ENCODE data around the gene TAGLN3. TPM values are rescaled to one million over a fixed set of nuclear protein-coding genes. Genes with fewer than 3 reads are reported as not detected.

The TAGLN3 gene
- total and polyA plus RNA-seq, 9 donors = 0.19 TPM; not detected in 8

DNA sequence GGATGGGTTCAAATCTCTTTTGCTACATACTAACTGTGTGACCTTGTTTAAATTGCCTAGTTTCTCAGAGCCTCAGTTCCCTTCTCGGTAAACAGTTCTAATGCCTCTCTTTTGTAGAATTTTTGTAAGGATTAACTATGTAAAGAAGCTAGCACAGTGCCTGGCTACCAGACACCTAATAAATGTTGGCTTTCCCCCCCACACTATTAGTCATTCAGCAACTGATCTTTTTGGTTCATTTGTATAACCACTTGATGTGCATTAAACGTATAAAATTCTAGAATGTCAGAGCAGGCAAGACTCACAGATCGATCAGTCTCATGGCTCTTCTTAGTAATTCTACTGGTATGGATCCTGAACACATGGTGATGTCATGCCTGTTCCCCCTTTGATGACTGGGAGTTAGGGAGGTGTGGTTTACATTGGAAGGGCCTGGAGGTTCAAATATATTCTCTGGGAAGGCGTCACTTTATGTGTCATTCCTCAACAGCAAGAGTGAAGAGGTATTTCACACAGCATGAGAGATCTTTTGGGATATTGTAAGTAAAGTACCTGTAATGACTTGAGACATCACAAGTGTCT lies 6.5 kb downstream of the TAGLN3 start:
- Histone ChIP-seq H3K4me3 (no peak overlapping the region), H3K27me3 (no peaks in the 10 kb centered on the region), H3K4me1 (ENCODE audit: insufficient read depth) (peaks cover 2% of the 10 kb centered on the region), H3K36me3 (no peaks in the 10 kb centered on the region), H3K27ac (no peak overlapping the region), H3K9me3 (no peaks in the 10 kb centered on the region)
- no peak for TF ChIP-seq EP300 (IDR thresholded peaks at IDR 0.05)
- TF ChIP-seq, protein P1, sequence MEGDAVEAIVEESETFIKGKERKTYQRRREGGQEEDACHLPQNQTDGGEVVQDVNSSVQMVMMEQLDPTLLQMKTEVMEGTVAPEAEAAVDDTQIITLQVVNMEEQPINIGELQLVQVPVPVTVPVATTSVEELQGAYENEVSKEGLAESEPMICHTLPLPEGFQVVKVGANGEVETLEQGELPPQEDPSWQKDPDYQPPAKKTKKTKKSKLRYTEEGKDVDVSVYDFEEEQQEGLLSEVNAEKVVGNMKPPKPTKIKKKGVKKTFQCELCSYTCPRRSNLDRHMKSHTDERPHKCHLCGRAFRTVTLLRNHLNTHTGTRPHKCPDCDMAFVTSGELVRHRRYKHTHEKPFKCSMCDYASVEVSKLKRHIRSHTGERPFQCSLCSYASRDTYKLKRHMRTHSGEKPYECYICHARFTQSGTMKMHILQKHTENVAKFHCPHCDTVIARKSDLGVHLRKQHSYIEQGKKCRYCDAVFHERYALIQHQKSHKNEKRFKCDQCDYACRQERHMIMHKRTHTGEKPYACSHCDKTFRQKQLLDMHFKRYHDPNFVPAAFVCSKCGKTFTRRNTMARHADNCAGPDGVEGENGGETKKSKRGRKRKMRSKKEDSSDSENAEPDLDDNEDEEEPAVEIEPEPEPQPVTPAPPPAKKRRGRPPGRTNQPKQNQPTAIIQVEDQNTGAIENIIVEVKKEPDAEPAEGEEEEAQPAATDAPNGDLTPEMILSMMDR (IDR thresholded peaks at IDR 0.05) = no peak
- TF ChIP-seq POLR2A (IDR thresholded peaks at IDR 0.05) = no peak
- DNase-seq = no peak
- 73 to 98% (median 83%) methylated on average over 4 of the region's 4 CpGs for WGBS, 3 donors
- intact Hi-C loops (cut with DNase I) = no loop called here

- no peaks in the 10 kb centered on the region for H3K36me3 ChIP-seq
- H3K4me3 ChIP-seq = no peak overlapping the region
- no peaks in the 10 kb centered on the region for H3K27me3 ChIP-seq
- intact Hi-C loops (cut with DNase I) = no loop called here
- H3K9me3 ChIP-seq = no peaks in the 10 kb centered on the region
- 2 to 18% (median 7%) methylated on average over 1 of the region's 1 CpG for WGBS, 3 donors
- H3K27ac ChIP-seq = no peak overlapping the region
- DNase-seq = no peak
- TF ChIP-seq, protein P1 (IDR thresholded peaks at IDR 0.05) = no peak
- no peak for TF ChIP-seq EP300 (IDR thresholded peaks at IDR 0.05)
- TF ChIP-seq POLR2A (IDR thresholded peaks at IDR 0.05) = no peak
- H3K4me1 ChIP-seq (ENCODE audit: insufficient read depth) = peaks cover 2% of the 10 kb centered on the region
These were observed 8.9 kb downstream of the TAGLN3 start for GRCh38 chr3:112007633-112008032.

DNA sequence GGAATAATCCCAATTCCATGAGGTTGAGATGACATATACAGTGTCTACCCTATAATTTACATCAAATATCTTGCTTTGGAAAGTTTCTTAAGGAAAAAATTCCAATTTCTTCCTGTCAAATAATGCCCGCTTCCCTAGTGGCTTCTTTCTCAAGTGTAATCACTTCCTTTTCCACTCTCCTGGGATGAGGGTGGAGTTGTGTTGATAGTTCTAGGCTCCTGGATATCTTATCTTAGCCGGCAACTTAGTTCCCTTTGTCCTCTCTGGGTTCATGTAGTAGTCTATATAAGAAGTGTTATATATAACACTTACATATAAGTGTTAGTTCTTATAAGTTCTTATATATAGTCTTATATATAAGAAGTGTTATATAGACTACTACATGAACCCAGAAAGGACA lies 10.9 kb downstream of the TAGLN3 start:
- intact Hi-C loops (cut with DNase I) = loop anchor here in 1 of 4 donors (5.0 kb wide), 2 partner anchors 292 to 342 kb away; no protein-coding TSS in a partner anchor
- TF ChIP-seq, protein P1 (IDR thresholded peaks at IDR 0.05) = no peak
- TF ChIP-seq EP300 (IDR thresholded peaks at IDR 0.05) = no peak
- TF ChIP-seq POLR2A (IDR thresholded peaks at IDR 0.05) = no peak
- no peaks in the 10 kb centered on the region for H3K27me3 ChIP-seq
- WGBS, 3 donors = 81 to 86% (median 82%) methylated on average over 2 of the region's 2 CpGs
- peaks cover 4% of the 10 kb centered on the region for H3K4me1 ChIP-seq (ENCODE audit: insufficient read depth)
- no peaks in the 10 kb centered on the region for H3K36me3 ChIP-seq
- H3K27ac ChIP-seq = no peak overlapping the region
- H3K4me3 ChIP-seq = no peak overlapping the region
- no peak for DNase-seq
- no peaks in the 10 kb centered on the region for H3K9me3 ChIP-seq

GRCh38 chr3:112010636-112011035 lies 11.9 kb downstream of the TAGLN3 start:
- Histone ChIP-seq H3K4me3 (no peak overlapping the region), H3K27ac (no peak overlapping the region), H3K4me1 (ENCODE audit: insufficient read depth) (peaks cover 4% of the 10 kb centered on the region), H3K9me3 (no peaks in the 10 kb centered on the region), H3K36me3 (no peaks in the 10 kb centered on the region), H3K27me3 (no peaks in the 10 kb centered on the region)
- intact Hi-C loops (cut with DNase I) = loop anchor here in 1 of 4 donors (5.0 kb wide), 2 partner anchors 293 to 343 kb away; no protein-coding TSS in a partner anchor
- no peak for DNase-seq
- 49 to 58% (median 55%) methylated on average over 3 of the region's 3 CpGs for WGBS, 3 donors
- TF ChIP-seq, protein P1 (IDR thresholded peaks at IDR 0.05) = no peak
- TF ChIP-seq POLR2A (IDR thresholded peaks at IDR 0.05) (no peak), EP300 (IDR thresholded peaks at IDR 0.05) (no peak)

All from ovary (tissue), 9 donors.